GM12873 (cell line): Measurements from ENCODE around the gene UBTD2.

ENCODE experiments used
- TF ChIP-seq, protein P1 (sequence below): IDR thresholded peaks from 2 replicates; pipeline ENCODE4 v1.5.1; 2012; ENCODE audit warnings: low read depth, mild to moderate bottlenecking, moderate library complexity, low read length, control low read depth; ENCODE audit not compliant: insufficient read depth; ENCODE audit errors: missing control alignments

UBTD2 gene

GRCh38 chr5:172223901-172224873 lies 59.4 kb downstream of the UBTD2 start:
- TF ChIP-seq, protein P1, sequence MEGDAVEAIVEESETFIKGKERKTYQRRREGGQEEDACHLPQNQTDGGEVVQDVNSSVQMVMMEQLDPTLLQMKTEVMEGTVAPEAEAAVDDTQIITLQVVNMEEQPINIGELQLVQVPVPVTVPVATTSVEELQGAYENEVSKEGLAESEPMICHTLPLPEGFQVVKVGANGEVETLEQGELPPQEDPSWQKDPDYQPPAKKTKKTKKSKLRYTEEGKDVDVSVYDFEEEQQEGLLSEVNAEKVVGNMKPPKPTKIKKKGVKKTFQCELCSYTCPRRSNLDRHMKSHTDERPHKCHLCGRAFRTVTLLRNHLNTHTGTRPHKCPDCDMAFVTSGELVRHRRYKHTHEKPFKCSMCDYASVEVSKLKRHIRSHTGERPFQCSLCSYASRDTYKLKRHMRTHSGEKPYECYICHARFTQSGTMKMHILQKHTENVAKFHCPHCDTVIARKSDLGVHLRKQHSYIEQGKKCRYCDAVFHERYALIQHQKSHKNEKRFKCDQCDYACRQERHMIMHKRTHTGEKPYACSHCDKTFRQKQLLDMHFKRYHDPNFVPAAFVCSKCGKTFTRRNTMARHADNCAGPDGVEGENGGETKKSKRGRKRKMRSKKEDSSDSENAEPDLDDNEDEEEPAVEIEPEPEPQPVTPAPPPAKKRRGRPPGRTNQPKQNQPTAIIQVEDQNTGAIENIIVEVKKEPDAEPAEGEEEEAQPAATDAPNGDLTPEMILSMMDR, result no peak

GRCh38 chr5:172219296-172219695 lies 64.3 kb downstream of the UBTD2 start:
- TF ChIP-seq, protein P1, result no peak

DNA sequence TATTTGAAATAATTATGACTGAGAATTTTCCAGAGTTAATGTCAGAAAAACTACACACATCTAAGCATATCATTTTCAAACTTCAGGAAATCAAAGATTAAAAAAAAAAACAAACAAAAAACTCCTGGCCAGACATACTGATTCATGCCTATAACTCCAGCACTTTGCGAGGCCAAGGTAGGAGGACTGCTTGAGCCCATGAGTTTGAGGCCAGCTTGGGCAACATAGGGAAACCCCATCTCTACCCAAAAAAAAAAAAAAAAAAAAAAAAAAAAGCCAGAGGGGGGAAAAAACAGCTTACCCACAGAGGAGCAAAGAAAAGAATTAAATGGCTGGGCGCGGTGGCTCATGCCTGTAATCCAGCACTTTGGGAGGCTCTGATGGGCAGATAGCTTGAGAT lies 67.2 kb downstream of the UBTD2 start:
- TF ChIP-seq, protein P1, result no peak

GRCh38 chr5:172213126-172213525 lies 70.4 kb downstream of the UBTD2 start:
- TF ChIP-seq, protein P1, result no peak

GRCh38 chr5:172211676-172212075 lies 71.9 kb downstream of the UBTD2 start:
- TF ChIP-seq, protein P1, result no peak

DNA sequence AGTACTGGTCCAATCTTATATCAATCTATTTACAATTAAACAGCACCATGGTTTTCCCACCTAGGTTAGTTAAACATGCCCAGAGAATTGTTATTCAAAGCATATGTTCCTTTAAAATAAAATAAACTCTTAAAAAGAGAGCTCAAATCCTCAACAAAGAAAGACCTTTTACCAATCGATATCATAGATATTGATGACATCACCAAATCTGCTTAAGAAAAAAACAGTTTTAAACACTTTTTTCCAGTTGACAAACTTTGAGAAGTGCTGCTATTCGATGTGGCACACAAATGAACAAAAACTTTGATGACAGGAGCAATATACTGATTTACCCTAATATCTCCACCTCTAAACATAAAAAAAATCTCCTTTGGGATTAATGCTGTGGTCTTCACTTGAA lies 73.8 kb downstream of the UBTD2 start:
- TF ChIP-seq, protein P1, result no peak

GRCh38 chr5:172207511-172207910 lies 76.1 kb downstream of the UBTD2 start:
- TF ChIP-seq, protein P1, result no peak
